CD4-positive, alpha-beta memory T cell (primary cell): ENCODE measurements around the gene LAMA5. TPM values are rescaled to one million over a fixed set of nuclear protein-coding genes. Genes with fewer than 3 reads are reported as not detected.

ENCODE experiments used
- CTCF ChIA-PET: fragments of 350-600 bp; sonication (Branson Sonifier 250); formaldehyde crosslinking; loops from one replicate; lab custom pipeline; 2021; ENCODE audit warnings: inconsistent platforms; ENCODE audit not compliant: partially characterized antibody; lab: Charles Lee
- POLR2A ChIA-PET: fragments of 350-600 bp; sonication (Branson Sonifier 250); formaldehyde crosslinking; loops from one replicate; lab custom pipeline; 2021; ENCODE audit not compliant: partially characterized antibody; lab: Charles Lee
- DNase-seq, 5 donors: peaks; one replicate each; pipeline versions ENCODE4 v3.0.0 to v3.0.0-alpha.2; 2020 to 2022; ENCODE audit warnings: mixed read lengths in 1 of 5
- H3K27ac ChIP-seq: one replicate; pipeline ENCODE4 v1.7.0; 2013; ENCODE audit warnings: low read depth, low read length
- H3K27me3 ChIP-seq: 2 replicates; pipeline ENCODE4 v1.7.0; 2013; ENCODE audit warnings: mild to moderate bottlenecking, low read length, moderate library complexity; ENCODE audit not compliant: insufficient read depth
- H3K36me3 ChIP-seq: 2 replicates; pipeline ENCODE4 v1.7.0; 2013; ENCODE audit warnings: mild to moderate bottlenecking, low read length, moderate library complexity; ENCODE audit not compliant: insufficient read depth
- H3K4me1 ChIP-seq: 2 replicates; pipeline ENCODE4 v1.7.0; 2013; ENCODE audit warnings: mild to moderate bottlenecking, low read length, moderate library complexity; ENCODE audit not compliant: insufficient read depth
- H3K4me3 ChIP-seq, 2 donors: one replicate each; pipeline ENCODE4 v1.7.0; 2013; ENCODE audit warnings: low read length in 2 of 2, mild to moderate bottlenecking in 1 of 2
- H3K9me3 ChIP-seq, 2 donors: one replicate each; pipeline ENCODE4 v1.7.0; 2013; ENCODE audit warnings: low read length in 2 of 2, control low read depth in 1 of 2; ENCODE audit not compliant: control insufficient read depth in 1 of 2
- H3K27ac Mint-ChIP-seq, 7 donors: one replicate each; pipeline ENCODE4 v1.8.0; 2020 to 2021; ENCODE audit warnings: mixed read lengths in 7 of 7, mild to moderate bottlenecking in 6 of 7, inconsistent platforms in 3 of 7, moderate library complexity in 3 of 7
- H3K27me3 Mint-ChIP-seq, 2 donors: one replicate each; pipeline ENCODE4 v1.8.0; 2020 to 2021; ENCODE audit warnings: mixed read lengths in 2 of 2
- H3K36me3 Mint-ChIP-seq, 2 donors: one replicate each; pipeline ENCODE4 v1.8.0; 2020 to 2021; ENCODE audit warnings: mixed read lengths in 2 of 2, inconsistent platforms in 1 of 2, mild to moderate bottlenecking in 1 of 2
- H3K4me1 Mint-ChIP-seq, 4 donors: one replicate each; pipeline ENCODE4 v1.8.0; 2020 to 2021; ENCODE audit warnings: mixed read lengths in 4 of 4, mild to moderate bottlenecking in 1 of 4
- H3K4me3 Mint-ChIP-seq, 8 donors: one replicate each; pipeline ENCODE4 v1.8.0; 2020 to 2021; ENCODE audit warnings: mixed read lengths in 8 of 8, mild to moderate bottlenecking in 7 of 8, moderate library complexity in 6 of 8, inconsistent platforms in 3 of 8
- H3K9me3 Mint-ChIP-seq, 8 donors: one replicate each; pipeline ENCODE4 v1.8.0; 2020 to 2021; ENCODE audit warnings: mixed read lengths in 8 of 8, mild to moderate bottlenecking in 5 of 8, inconsistent platforms in 3 of 8, moderate library complexity in 1 of 8
- intact Hi-C: fragments of 100-400 bp; cut with micrococcal nuclease; formaldehyde crosslinking; loops from one replicate; pipeline ENCODE4 v1.15.1; 2023
- polyA plus RNA-seq, 2 donors: library from polyadenylated mRNA; unstranded; fragments of 300-500 nt; fragmentation: Illumina TruSeq; gene quantifications; one replicate each; pipeline ENCODE4 v1.2.3, GENCODE V29; 2021
- total RNA-seq, 2 experiments: library from RNA; stranded (reverse); gene quantifications; one replicate each; pipeline ENCODE4 v1.2.3, GENCODE V29; 2021

Gene LAMA5
- total and polyA plus RNA-seq, 4 experiments from 2014 or later, result 0.49 TPM; not detected in 3

- no peak overlapping the region for H3K27ac ChIP-seq
- no peak overlapping the region for H3K4me3 ChIP-seq
- no peaks in the 10 kb centered on the region for H3K9me3 ChIP-seq
- H3K4me1 ChIP-seq, result no peaks in the 10 kb centered on the region
- H3K27me3 ChIP-seq, result no peaks in the 10 kb centered on the region
- H3K36me3 ChIP-seq, result no peaks in the 10 kb centered on the region
- H3K9me3 Mint-ChIP-seq, result no peaks in the 10 kb centered on the region
- intact Hi-C loops, result no loop called here
- H3K27me3 Mint-ChIP-seq, result peaks cover 8 to 11% of the 10 kb centered on the region in 2 donors
- peaks cover 0 to 5% (median 0%) of the 10 kb centered on the region in 4 donors for H3K4me1 Mint-ChIP-seq
- peak overlapping the region in 1 of 7 donors; percentile 65 for H3K27ac Mint-ChIP-seq
- ChIA-PET CTCF (no interaction called here), POLR2A (no interaction called here)
- DNase-seq, result peak in 1 of 5 donors; percentile 24
- no peaks in the 10 kb centered on the region for H3K36me3 Mint-ChIP-seq
- H3K4me3 Mint-ChIP-seq, result no peak overlapping the region
Observed at GRCh38 chr20:62335532-62335931, 31.6 kb downstream of the LAMA5 start.

- no peaks in the 10 kb centered on the region for H3K9me3 Mint-ChIP-seq
- intact Hi-C loops, result no loop called here
- Histone ChIP-seq H3K27me3 (no peaks in the 10 kb centered on the region), H3K9me3 (no peaks in the 10 kb centered on the region), H3K27ac (no peak overlapping the region), H3K4me1 (no peaks in the 10 kb centered on the region), H3K36me3 (no peaks in the 10 kb centered on the region), H3K4me3 (no peak overlapping the region)
- DNase-seq, result peak in 1 of 5 donors; percentile 33
- ChIA-PET CTCF (no interaction called here), POLR2A (no interaction called here)
- peaks cover 6 to 9% of the 10 kb centered on the region in 2 donors for H3K27me3 Mint-ChIP-seq
- H3K4me3 Mint-ChIP-seq, result no peak overlapping the region
- no peak overlapping the region for H3K27ac Mint-ChIP-seq
- peaks cover 0 to 5% (median 0%) of the 10 kb centered on the region in 4 donors for H3K4me1 Mint-ChIP-seq
- no peaks in the 10 kb centered on the region for H3K36me3 Mint-ChIP-seq
Observed at GRCh38 chr20:62334881-62335280, 32.2 kb downstream of the LAMA5 start.

- POLR2A ChIA-PET, result no interaction called here
- Mint-ChIP-seq H3K27me3 (peaks cover 1 to 4% of the 10 kb centered on the region in 2 donors), H3K9me3 (no peaks in the 10 kb centered on the region), H3K4me1 (peaks cover 0 to 5% (median 0%) of the 10 kb centered on the region in 4 donors), H3K4me3 (no peak overlapping the region), H3K27ac (no peak overlapping the region), H3K36me3 (no peaks in the 10 kb centered on the region)
- H3K27me3 ChIP-seq, result no peaks in the 10 kb centered on the region
- CTCF ChIA-PET, result no interaction called here
- intact Hi-C loops, result no loop called here
- no peak overlapping the region for H3K4me3 ChIP-seq
- no peaks in the 10 kb centered on the region for H3K9me3 ChIP-seq
- DNase-seq, result peak in 1 of 5 donors; percentile 3
- no peaks in the 10 kb centered on the region for H3K4me1 ChIP-seq
- H3K36me3 ChIP-seq, result no peaks in the 10 kb centered on the region
- H3K27ac ChIP-seq, result no peak overlapping the region
Observed at GRCh38 chr20:62333820-62334595, 33.1 kb downstream of the LAMA5 start.

- Mint-ChIP-seq H3K27me3 (peaks cover 1 to 4% of the 10 kb centered on the region in 2 donors), H3K4me3 (no peak overlapping the region), H3K36me3 (no peaks in the 10 kb centered on the region), H3K27ac (no peak overlapping the region), H3K9me3 (no peaks in the 10 kb centered on the region), H3K4me1 (peaks cover 0 to 5% (median 0%) of the 10 kb centered on the region in 4 donors)
- no peaks in the 10 kb centered on the region for H3K36me3 ChIP-seq
- intact Hi-C loops, result no loop called here
- no peaks in the 10 kb centered on the region for H3K4me1 ChIP-seq
- DNase-seq, result peak in 1 of 5 donors; percentile 21
- ChIA-PET POLR2A (no interaction called here), CTCF (no interaction called here)
- H3K27me3 ChIP-seq, result no peaks in the 10 kb centered on the region
- no peaks in the 10 kb centered on the region for H3K9me3 ChIP-seq
- no peak overlapping the region for H3K27ac ChIP-seq
- H3K4me3 ChIP-seq, result no peak overlapping the region
Observed at GRCh38 chr20:62332989-62333819, 33.9 kb downstream of the LAMA5 start.

GRCh38 chr20:62332421-62332820 lies 34.7 kb downstream of the LAMA5 start:
- Mint-ChIP-seq H3K9me3 (no peaks in the 10 kb centered on the region), H3K27ac (no peak overlapping the region), H3K36me3 (no peaks in the 10 kb centered on the region), H3K4me3 (no peak overlapping the region), H3K27me3 (peaks cover 1 to 4% of the 10 kb centered on the region in 2 donors), H3K4me1 (peaks cover 0 to 5% (median 0%) of the 10 kb centered on the region in 4 donors)
- Histone ChIP-seq H3K36me3 (no peaks in the 10 kb centered on the region), H3K4me1 (no peaks in the 10 kb centered on the region), H3K9me3 (no peaks in the 10 kb centered on the region), H3K27ac (no peak overlapping the region), H3K27me3 (no peaks in the 10 kb centered on the region), H3K4me3 (no peak overlapping the region)
- CTCF ChIA-PET, result no interaction called here
- POLR2A ChIA-PET, result no interaction called here
- peak in 1 of 5 donors; percentile 24 for DNase-seq
- intact Hi-C loops, result no loop called here

GRCh38 chr20:62331347-62331746 lies 35.8 kb downstream of the LAMA5 start:
- no peaks in the 10 kb centered on the region for H3K27me3 Mint-ChIP-seq
- no peak overlapping the region for H3K4me3 Mint-ChIP-seq
- CTCF ChIA-PET, result no interaction called here
- no peak overlapping the region for H3K27ac Mint-ChIP-seq
- intact Hi-C loops, result no loop called here
- Histone ChIP-seq H3K36me3 (no peaks in the 10 kb centered on the region), H3K4me1 (no peaks in the 10 kb centered on the region), H3K9me3 (no peaks in the 10 kb centered on the region), H3K27me3 (no peaks in the 10 kb centered on the region), H3K27ac (no peak overlapping the region), H3K4me3 (no peak overlapping the region)
- H3K9me3 Mint-ChIP-seq, result no peaks in the 10 kb centered on the region
- H3K36me3 Mint-ChIP-seq, result no peaks in the 10 kb centered on the region
- DNase-seq, result peak in 1 of 5 donors; percentile 9
- H3K4me1 Mint-ChIP-seq, result no peaks in the 10 kb centered on the region
- POLR2A ChIA-PET, result no interaction called here

GRCh38 chr20:62330576-62331317 lies 36.4 kb downstream of the LAMA5 start:
- Mint-ChIP-seq H3K9me3 (peaks cover 0 to 2% (median 0%) of the 10 kb centered on the region in 8 donors), H3K4me3 (no peak overlapping the region), H3K36me3 (no peaks in the 10 kb centered on the region), H3K4me1 (no peaks in the 10 kb centered on the region), H3K27ac (no peak overlapping the region), H3K27me3 (no peaks in the 10 kb centered on the region)
- POLR2A ChIA-PET, result no interaction called here
- intact Hi-C loops, result no loop called here
- CTCF ChIA-PET, result no interaction called here
- Histone ChIP-seq H3K4me3 (no peak overlapping the region), H3K27me3 (no peaks in the 10 kb centered on the region), H3K36me3 (no peaks in the 10 kb centered on the region), H3K4me1 (no peaks in the 10 kb centered on the region), H3K27ac (no peak overlapping the region), H3K9me3 (no peaks in the 10 kb centered on the region)
- peak in 1 of 5 donors; percentile 3 for DNase-seq
